ENCODE measurements around the gene EME1.
"Not testable (repeated sequence)": the region's sequence is repeated elsewhere in the genome, so short reads cannot be mapped to it uniquely, and the experiment has no call there.

The EME1 gene

DNA sequence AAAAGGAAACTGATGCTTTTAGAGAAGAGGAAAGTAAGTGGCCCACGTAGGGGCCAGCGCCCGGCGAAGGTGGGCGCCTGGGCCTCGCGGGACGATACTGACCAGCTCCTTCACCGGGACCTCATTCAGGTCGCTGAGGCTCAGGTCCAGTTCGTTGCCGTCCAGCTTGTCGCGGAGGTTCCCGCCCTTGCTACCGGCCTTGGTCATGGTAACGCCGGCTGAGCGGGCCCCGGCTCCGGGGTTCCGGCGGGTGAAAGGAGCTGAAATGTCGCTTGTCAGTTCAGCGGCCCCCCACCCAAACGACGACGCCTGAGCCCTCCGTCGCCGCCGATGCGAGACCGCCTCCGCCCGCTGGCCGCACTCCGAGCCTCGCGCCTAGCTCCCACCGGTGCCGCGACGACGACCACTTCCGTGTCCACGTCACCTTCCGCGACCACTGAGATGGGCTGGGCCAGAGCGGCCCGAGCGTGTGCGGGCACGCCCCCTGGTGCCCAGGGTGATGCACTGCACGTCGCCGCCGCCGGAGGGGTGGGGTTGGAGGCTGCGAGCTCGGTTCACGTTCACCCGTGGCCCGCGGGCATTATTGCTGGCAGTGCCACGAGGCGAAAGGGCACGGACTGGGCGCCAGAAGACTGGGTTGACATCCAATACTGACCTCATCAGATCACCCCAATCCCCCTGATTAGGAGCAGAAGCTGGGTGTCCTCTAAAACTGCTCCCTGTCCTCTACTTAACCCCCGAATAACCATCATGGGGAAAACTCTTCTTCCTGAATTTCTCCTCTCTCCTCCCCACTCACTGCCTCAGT, 24.3 kb downstream of the EME1 start, which contains the start of gene LRRC59:
LRRC59 (minus strand) TSS at position 413 of the 808 bp plus-strand sequence; CDS start at position 207, 206 bp downstream.
- DNase-seq: peak; percentile 49

DNA sequence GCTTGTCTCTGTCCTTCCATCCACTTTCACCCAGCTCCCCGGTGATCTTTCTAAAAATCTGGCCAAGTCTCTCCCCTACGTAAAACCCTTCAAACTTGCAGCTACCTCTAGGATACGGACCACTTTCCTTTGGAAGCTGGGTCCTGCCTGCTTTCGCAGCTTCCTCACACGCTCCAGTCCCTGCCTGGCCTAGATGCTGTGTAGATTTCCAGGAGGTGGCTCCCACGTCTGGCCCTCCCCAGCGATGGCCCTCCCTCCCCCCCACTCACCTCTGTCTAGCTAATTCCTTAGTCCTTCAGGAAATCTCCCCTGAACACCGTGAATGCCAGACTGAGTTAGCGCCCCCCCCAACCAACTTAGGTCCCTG, 24.9 kb downstream of the EME1 start:
- no peak for DNase-seq

DNA sequence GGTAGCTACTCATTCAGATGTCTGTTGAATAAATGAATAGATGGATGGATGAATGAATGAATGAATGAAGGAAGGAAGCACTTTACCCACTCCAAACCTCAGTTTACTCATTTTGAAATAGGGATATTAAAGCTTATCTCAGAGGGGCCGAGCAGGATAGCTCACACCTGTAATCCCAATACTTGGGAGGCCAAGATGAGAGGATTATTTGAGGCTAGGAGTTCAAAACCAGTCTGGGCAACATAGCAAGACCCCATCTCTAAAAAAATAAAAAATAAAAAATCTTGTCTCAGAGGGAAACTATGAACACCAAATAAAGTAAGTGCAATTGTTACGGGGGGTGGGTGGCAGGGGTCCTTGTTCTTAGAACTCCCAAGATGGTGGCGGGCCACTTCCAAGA, 25.6 kb downstream of the EME1 start:
- DNase-seq: not testable (repeated sequence)

DNA sequence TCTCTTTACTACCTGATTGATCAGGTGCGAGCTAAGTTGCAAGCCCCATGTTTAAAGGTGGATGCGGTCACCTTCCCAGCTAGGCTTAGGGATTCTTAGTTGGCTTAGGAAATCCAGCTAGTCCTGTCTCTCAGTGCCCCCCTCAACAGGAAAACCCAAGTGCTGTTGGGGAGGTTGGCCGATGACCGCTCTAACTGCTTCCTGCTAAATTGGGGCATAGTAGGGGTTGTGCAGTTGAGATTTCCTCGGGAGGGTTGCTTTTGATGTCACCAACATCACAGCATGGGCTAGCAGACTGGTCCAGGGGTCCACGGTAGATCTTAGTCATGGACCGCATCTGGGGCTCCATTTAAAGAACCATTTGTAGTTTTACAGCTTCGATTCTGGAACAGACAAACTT, 26.6 kb downstream of the EME1 start:
- not testable (repeated sequence) for DNase-seq

DNA sequence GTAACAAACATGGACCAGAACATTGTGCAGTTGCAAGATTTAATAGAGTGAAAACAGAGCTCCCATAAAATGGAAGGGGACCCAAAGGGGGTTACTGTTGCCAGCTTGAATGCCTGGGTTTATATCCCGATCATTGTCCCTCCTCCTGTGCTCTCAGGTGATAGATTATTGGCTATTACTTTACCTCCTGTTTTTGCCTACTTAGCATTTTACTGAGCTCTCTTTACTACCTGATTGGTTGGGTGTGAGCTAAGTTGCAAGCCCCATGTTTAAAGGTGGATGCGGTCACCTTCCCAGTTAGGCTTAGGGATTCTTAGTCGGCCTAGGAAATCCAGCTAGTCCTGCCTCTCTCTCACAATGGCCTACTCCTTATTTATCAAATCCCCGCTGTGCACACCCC, 32.3 kb downstream of the EME1 start:
- not testable (repeated sequence) for DNase-seq

DNA sequence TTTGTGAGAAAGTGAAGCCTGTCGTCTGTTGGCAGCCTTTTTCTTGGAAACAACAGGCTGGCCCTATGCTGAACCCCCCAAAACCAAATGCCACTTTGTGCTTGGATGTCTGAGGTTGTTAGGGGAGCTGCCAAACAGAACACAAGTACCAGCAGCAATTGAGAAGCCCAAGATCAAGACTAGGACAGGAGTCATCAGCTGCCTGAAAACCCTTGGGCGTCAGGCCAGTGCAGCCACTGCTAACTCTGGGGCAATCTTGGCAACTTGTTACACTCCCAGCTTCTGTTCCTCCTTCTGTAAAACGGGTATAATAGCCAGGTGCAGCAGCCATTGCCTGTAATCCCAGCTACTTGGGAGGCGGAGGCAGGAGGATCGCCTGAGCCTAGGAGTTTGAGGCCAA, 33.5 kb downstream of the EME1 start:
- DNase-seq: no peak

DNA sequence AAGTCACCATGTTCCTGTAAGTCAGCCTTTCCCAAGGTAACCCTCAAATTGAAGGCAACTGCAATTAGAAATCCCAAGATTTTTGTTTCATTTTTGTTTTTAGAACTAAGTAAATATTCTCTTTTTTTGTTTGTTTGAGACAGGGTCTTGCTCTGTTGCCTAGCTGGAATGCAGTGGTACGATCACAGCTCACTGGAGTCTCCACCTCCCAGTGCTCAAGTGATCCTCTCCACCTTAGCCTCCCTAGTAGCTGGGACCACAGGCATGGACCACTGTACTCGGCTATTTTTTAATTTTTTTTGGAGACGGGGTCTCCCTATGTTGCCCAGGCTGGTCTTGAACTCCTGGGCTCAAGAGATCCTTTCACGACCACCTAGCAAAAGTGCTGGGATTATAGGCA, 34.9 kb downstream of the EME1 start:
- no peak for DNase-seq

DNA sequence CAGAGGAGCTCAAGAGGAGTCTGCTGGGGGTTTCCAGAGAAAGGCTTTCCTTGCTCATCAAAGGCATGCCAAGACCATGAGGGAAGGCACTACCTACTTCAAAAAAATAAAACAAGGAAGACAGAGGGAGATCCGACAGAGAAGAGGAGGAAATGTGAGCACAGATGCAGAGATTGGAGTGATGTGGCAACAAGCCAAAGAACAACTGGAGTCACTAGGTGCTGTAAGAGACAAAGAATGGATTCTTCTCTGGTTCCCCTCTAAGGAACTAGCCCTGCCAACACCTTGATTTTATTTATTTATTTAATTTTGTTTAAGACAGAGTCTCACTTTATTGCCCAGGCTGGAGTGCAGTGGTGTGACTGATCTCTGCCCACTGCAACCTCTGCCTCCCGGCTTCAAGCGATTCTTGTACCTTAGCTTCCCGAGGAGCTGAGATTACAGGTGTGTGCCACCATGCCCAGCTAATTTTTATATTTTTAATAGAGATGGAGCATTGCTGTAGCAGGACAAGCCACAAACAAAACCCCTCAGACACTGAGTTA, 39.2 kb downstream of the EME1 start:
- DNase-seq: no peak

DNA sequence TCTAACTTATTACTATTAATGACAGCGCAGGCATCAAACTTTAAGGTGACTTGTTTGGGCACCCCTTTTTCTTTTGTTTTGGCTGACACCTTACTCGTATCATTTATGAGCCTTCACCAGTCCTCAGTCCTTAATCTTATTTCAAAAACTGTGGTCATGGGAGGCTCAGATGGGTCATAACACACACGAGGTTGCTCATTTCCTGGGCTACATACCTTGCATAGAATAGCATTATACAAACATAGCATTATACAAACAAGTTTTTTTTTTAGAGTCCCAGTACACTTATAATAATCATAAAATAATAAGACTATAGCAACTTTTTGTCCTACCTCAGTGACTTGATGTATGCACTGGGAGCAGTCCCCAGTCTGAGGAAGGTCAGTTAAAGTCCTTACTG, 41.8 kb downstream of the EME1 start:
- DNase-seq: no peak

DNA sequence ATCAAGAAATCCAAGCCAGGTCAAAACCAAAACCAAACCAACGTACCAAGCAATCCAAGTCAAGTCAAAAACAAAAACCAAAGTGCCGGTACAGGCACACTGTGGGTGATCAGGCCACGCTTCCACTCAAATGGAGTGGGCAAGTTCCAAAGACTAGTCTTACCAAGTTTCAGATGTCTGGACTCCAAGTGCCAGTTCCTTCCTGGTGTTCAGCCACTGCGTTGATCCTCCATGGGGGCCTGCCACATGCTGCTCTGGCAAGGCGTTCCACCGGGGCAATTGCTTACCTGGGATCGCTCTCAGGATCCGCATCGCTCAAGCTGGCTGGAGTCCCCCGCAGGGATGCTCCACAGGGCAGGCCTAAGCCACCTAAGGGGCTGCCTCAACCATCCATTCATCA, 46.5 kb downstream of the EME1 start:
- not testable (repeated sequence) for DNase-seq

DNA sequence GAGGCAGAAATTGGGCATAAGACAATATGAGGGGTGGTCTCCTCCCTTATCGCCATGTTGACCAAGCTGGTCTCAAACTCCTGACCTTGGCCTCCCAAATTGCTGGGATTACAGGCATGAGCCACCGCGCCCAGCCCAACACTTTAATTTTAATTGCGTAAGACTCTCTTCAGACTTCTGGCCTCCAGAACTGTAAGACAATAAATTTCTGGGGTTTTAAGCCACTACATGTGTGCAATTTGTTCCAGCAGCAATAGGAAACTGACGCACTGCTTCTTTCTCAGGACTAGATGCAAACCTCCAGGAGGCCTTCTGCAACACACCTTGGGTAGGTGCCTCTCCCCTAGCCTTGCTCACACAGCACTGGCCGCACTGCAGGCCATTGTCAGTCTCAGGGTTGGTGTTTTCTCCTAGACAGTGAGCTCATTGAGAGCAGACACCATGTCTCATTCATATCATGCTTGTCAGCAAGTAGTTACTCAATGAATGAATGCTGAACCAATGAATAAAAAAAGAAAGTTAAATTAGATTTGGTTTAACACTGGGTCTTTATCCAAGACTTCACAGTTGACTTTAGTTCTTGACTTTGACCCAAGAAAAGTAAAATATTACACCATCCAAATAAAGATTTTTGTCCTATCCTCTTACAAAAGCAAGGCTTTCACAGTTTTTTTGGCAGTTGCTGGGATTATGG, 47.5 kb downstream of the EME1 start:
- no peak for DNase-seq

DNA sequence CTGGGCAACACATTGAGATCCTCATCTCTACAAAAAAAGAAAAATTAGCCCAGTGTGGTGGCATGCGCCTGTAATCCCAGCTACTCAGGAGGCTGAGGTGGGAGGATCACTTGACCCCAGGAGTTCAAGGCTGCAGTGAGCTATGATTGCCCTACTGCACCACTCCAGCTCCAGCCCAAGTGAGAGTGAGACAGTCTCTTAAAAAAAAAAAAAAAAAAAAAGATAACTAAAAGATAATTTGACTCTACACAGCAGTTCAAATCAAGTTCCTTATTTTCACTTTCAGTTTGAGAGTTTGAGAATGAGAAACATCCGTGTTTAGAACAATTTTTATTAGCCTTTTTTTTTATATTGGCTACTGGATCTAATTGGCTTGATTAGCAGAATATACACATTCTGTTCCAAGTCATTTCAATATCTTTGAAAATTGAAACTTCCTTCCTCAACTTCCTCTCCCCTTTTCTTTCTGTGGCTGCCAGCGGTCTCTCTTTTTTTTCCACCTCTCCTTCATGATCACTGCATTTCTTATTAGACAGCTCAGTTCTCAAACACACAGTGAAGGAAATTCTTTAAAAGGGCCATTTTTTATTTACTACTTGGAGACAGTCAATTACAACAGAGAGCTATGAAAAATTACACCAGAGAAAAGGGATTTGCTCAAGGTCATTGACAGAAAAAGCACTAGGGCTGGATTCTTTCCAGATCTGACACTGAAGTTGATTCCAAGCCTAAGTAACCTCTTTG, 48.5 kb downstream of the EME1 start:
- no peak for DNase-seq

DNA sequence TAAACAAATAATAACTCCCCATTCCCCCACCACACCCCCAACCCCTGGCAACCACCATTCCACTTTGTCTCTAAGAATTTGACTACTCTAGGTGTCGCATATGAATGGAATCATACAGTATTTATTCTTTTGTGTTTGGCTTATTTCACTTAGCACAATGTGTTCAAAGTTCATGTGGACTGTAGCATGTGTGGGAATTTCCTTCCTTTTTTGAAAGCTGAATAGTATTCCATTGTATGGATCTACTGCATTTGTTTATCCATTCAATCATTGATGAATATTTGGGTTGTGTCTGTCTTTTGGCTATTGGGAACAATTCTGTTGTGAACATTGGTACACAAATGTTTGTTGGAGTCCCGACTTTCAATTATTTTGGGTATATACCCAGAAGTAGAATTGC, 49.7 kb downstream of the EME1 start:
- no peak for DNase-seq

DNA sequence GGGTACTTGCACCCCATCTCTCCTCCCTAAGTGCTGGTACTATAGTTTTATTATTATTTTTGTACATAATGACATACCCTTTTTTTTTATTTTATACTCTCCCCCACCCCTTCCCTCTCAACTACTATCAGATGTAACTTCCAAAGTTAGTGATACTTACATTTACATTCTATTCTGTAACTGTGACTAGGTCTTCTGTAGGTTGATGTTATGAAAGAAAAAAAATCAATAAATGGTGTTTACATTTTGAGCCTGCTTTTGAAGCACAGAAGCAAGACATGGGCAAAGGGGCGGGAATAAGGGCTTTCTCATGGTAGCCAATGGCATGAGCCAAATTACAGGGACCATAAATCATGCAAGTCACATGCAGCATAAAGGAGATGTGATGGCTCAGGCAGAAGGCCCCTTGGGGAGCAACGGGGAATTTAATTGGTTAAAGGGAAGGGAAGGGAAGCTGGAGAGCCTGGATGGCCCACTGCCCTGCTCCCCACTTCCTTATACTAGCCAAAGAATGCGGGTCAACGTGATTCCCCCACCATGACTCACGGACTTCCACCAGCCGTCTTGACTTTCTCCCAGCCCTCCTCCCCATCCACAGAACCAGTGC, 50.6 kb downstream of the EME1 start:
- DNase-seq: no peak

DNA sequence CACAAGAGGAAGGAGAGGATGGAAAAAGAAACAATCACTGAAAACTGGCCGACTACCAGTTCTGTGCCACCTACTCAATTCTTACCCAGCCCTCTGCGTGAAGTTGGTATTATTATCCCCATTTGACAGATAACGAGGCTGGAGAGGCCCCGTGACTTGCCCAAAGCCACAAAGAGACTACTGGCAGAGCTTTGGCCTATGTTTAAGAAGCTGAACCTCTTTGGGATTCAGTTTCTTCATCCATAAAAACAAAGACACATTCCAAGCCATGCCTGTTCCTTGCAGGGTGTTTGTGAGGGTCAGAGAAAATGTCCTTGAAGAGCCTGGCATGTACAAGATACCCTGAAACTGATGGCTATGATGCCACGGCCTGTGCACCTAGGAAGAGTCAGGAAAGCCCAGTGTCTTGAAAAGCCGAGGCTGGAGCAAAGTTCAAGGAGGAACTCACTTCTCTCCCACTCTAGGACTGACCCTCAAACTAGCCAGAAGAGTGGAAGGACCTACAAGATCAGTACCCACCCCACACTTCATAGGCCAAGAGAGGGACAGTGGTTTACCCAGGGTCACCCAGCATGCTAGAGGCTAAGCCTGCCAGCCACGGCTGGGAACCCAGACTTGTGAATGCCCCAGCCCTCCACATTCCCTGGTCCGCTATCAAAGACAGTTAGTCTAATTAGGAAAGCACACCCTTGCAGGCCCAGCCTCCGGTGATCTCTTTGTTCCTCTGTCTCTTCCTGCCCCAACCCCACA, 51.4 kb downstream of the EME1 start:
- no peak for DNase-seq

DNA sequence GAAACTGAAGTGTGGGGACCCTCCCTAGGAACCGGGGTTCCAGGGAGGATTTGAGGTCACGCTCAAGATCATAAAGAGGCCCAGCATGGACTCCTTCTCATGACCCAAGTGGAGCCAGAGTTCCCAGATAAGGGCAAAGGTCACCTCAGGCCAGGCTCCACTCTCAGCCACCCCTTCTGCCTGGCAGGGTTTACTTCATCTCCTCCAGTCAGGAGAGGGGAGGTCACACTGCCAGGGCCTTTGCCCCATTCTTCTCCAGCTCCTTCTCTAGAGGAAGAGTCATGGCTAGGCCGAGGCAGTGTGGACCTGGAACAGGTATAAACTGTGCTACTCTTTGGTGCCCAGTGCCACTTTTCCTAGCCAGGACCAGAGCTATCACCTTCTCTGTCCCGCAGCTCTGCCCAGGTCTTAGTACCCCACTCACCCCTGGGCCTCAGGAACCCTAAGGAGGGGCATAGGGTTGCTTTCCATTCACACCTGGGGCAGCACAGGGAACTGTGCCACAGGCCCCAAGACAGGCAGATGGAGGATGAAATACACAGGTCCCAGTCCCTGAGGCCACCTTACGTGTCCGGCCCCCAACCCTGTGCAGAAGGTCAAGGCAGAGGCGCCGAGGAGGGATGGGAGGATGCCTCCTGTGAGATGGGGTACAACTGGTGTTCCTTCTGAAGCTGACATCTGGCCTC, 52.1 kb downstream of the EME1 start:
- DNase-seq: no peak

DNA sequence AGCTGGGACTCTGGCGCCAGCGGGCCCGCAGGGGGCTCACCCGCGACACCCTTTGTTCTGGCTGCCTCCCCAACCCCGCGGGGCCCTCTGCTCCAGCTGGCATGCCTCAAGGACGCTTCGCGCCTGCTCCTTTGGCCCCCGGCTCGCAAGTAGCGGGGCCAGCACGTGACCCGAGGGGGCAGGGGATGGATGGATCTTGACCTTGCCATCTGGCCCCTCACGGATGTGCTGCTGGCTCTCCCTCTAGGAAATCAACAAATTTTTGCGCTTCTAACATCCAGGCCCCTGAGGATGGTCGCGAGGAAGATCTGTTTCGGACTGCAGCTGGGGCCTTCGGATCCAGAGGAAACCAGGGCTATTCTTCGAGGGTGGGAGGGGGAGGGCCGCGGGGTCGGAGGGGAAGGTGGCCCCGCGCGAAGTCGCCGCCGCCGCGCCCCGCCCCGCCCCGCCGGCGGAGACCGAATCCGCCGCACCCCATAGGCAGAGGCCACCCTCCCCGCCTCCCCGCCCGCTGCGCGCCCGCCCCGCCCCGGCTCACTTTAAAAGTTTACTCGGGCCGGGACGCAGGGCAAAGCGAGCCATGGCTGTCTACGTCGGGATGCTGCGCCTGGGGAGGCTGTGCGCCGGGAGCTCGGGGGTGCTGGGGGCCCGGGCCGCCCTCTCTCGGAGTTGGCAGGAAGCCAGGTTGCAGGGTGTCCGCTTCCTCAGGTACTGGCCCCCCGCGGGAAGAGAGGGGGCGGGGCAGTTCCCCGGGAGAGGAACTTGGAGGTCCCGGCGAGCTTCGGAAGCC, 52.8 kb downstream of the EME1 start, which contains the start of gene ACSF2:
ACSF2 (plus strand) TSS at position 537 of the 790 bp plus-strand sequence; CDS start at position 581, 44 bp downstream.
- DNase-seq: peak; percentile 19

DNA sequence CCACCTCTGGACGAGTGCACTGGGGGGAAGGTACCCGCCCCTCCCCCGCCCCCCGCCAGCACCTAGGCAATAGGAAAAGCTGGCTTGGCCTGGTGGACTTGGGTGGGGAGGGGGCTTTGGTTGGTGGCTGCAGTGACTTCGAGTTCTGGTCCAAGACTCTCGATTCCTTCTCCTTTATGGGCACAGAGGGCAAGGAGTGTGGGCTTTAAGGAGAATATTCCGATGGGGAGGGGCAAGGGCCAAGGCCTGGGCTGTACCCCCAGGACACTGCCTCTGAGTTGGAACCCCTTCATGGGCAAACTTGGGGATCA, 53.4 kb downstream of the EME1 start:
- no peak for DNase-seq

DNA sequence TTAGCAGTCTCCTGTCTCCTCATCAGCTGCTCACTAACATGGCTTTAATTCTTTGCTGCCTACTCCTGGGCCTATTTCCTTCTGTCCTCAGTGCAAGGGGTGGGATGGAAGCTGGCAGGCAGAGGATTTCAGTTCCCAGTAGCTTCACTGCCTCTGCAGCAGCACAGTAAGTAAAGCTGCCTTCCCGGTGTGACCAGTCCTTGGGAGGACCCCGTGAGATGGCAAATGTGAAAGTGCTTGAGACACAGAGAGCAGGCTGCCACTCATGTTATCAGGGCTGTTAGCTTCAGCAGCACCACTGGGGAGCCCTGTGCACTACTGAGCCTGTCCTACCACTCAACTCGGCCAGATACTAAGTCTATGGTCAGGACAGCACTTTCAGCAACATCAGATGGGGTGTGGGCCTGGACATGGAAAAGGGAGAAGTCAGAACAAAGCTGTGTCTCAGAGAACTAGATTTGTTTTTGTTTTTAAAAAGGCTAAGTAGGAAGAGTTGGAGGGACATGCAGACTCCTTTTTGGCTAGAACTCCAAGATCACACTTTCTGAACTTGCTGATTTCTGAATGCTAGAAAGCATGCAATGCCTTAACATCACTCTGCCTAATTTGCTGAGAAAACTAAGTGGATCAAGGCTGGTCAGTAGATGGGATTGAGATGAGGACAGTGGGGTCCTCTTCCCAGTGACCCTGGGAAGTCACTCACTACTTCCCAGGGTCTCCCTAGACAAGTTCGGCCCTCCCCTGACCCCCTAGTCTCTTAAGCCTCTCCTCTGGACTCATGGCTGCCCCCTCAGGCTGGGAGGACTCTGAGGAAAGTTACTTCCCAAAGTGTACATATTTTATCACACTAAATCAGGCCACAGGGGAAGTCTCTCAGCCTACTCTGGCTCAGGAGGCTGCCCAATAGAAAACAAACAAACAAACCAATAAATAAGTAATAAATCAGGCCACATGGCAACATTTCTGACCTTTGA, 54.1 kb downstream of the EME1 start:
- no peak for DNase-seq

DNA sequence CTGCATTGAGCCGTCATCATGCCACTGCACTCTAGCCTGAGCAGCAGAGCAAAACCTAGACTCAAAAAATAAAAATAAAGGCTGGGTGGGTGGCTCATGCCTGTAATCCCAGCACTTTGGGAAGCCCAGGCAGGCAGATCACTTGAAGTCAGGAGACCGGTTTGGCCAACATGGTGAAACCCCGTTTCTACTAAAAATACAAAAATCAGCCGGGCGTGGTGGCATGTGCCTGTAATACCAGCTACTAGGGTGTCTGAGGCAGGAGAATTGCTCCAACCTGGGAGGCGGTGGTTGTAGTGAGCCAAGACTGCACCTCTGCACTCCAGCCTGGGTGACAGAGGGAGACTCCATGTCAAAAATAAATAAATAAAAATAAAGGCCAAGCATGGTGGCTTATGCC, 55.1 kb downstream of the EME1 start:
- not testable (repeated sequence) for DNase-seq

Measured in NCI-H526 treated with DMSO at 0.1 percent for 48 hours (cell line).